HepG2 (cell line): ENCODE measurements around the gene TAB3. TPM values are rescaled to one million over a fixed set of nuclear protein-coding genes. Genes with fewer than 3 reads are reported as not detected.

Source experiments
- ATAC-seq: fragments of 200-7000 bp; cut with Tn5 transposase; 3 replicates; pipeline ENCODE4 v1.9.1; 2020; ENCODE audit warnings: mild to moderate bottlenecking, moderate library complexity
- BruUV-seq: library from RNA; stranded (reverse); fragments of 400-500 nt; replicated peaks from 2 replicates; lab custom pipeline; 2021; lab: Mats Ljungman, UMichigan
- CTCF ChIA-PET: fragments of 300-600 bp; formaldehyde crosslinking; extraction: SDS; loops from one replicate; lab custom pipeline; 2021; ENCODE audit warnings: low total read pairs, inconsistent platforms, low intra/inter-chr PET ratio; lab: Yijun Ruan, JAX
- POLR2A ChIA-PET: fragments of 350-600 bp; sonication (Branson Sonifier 250); formaldehyde crosslinking; loops from one replicate; lab custom pipeline; 2020; ENCODE audit warnings: antibody characterized with exemption, inconsistent platforms; lab: Yijun Ruan, JAX
- DNase-seq: peaks from one replicate; pipeline ENCODE4 v3.0.0-alpha.2; 2015; ENCODE audit warnings: low spot score
- FAIRE-seq: peaks from 3 replicates; lab custom pipeline; 2011; peaks lifted over from hg19 to GRCh38; lab: Jason Lieb, UNC
- H2AFZ ChIP-seq: one replicate; pipeline ENCODE4 v1.6.1; 2011; ENCODE audit warnings: low read length, inconsistent platforms
- H3K27ac ChIP-seq: fragments of 300-600 bp; 3 replicates; pipeline ENCODE4 v1.8.0; 2011; ENCODE audit warnings: mixed run types, mild to moderate bottlenecking, mixed read lengths, low read length, inconsistent platforms; ENCODE audit not compliant: insufficient read depth; ENCODE audit errors: extremely low read length
- H3K27me3 ChIP-seq, 2 experiments: fragments of 200-600 bp in 1 of 2; 2 replicates in 1 of 2; 3 replicates in 1 of 2; pipeline versions ENCODE4 v1.6.0 to v1.8.0; 2011; ENCODE audit warnings: low read length in 2 of 2, mild to moderate bottlenecking in 2 of 2, moderate library complexity in 2 of 2, inconsistent platforms in 1 of 2; ENCODE audit not compliant: insufficient read depth in 2 of 2, control insufficient read depth in 1 of 2
- H3K36me3 ChIP-seq, 2 experiments: fragments of 200-600 bp in 1 of 2; replicated peaks in 1 of 2; 2 replicates in 1 of 2; 3 replicates in 1 of 2; pipeline versions ENCODE4 v1.5.1 to v1.8.0; 2011; ENCODE audit warnings: low read length in 2 of 2, inconsistent platforms in 1 of 2; ENCODE audit not compliant: insufficient read depth in 2 of 2, control insufficient read depth in 1 of 2
- H3K4me1 ChIP-seq: 2 replicates; pipeline ENCODE4 v1.5.1; 2012; ENCODE audit warnings: low read length, inconsistent platforms; ENCODE audit not compliant: insufficient read depth
- H3K4me2 ChIP-seq: 2 replicates; pipeline ENCODE4 v1.6.0; 2011; ENCODE audit warnings: low read depth, low read length, inconsistent platforms
- H3K4me3 ChIP-seq, 3 experiments: fragments of 200-600 bp in 1 of 3; sonication (generic), shearing (Covaris generic) in 1 of 3; replicated peaks in 1 of 3; 2 replicates each; pipeline ENCODE4 v1.5.1; 2011 to 2016; ENCODE audit warnings: low read length in 3 of 3, inconsistent platforms in 2 of 3, low read depth in 2 of 3, mild to moderate bottlenecking in 2 of 3, control low read depth in 1 of 3, mixed read lengths in 1 of 3; ENCODE audit not compliant: insufficient read depth in 1 of 3
- H3K79me2 ChIP-seq: one replicate; pipeline ENCODE4 v1.6.1; 2011; ENCODE audit warnings: low read length, inconsistent platforms; ENCODE audit not compliant: insufficient read depth
- H3K9ac ChIP-seq: 2 replicates; pipeline ENCODE4 v1.6.0; 2011; ENCODE audit warnings: mild to moderate bottlenecking, low read depth, low read length, inconsistent platforms; ENCODE audit not compliant: insufficient read depth
- H3K9me3 ChIP-seq: 2 replicates; pipeline ENCODE4 v1.5.1; 2012; ENCODE audit warnings: mild to moderate bottlenecking, low read length
- H4K20me1 ChIP-seq: 2 replicates; pipeline ENCODE4 v1.6.0; 2011; ENCODE audit warnings: inconsistent platforms, mild to moderate bottlenecking, low read length, moderate library complexity; ENCODE audit not compliant: insufficient read depth
- ATF2 ChIP-seq: sonication (generic); formaldehyde crosslinking; IDR thresholded peaks from 2 replicates; pipeline ENCODE4 v1.4.0; 2020; ENCODE audit warnings: missing genetic modification reagents
- KLF11 ChIP-seq: IDR thresholded peaks from 2 replicates; pipeline ENCODE4 v1.6.1; 2016; ENCODE audit warnings: missing compliant biosample characterization
- MZF1 ChIP-seq: sonication (generic); formaldehyde crosslinking; IDR thresholded peaks from 2 replicates; pipeline ENCODE4 v1.8.1; 2023; ENCODE audit warnings: mild to moderate bottlenecking, missing genetic modification reagents, borderline replicate concordance
- NFKB2 ChIP-seq: sonication (generic); formaldehyde crosslinking; IDR thresholded peaks from 2 replicates; pipeline ENCODE4 v1.4.0; 2020; ENCODE audit warnings: missing genetic modification reagents, borderline replicate concordance
- PHF20 ChIP-seq: sonication (generic); formaldehyde crosslinking; IDR thresholded peaks from 2 replicates; pipeline ENCODE4 v1.5.0; 2020; ENCODE audit warnings: mild to moderate bottlenecking, missing genetic modification reagents
- RBM39 ChIP-seq: fragments of 200-400 bp; formaldehyde crosslinking; IDR thresholded peaks from one replicate; pipeline ENCODE4 v1.6.1; 2018; ENCODE audit warnings: antibody characterized with exemption, mild to moderate bottlenecking, low read depth, low read length; ENCODE audit not compliant: poor library complexity, severe bottlenecking
- ZNF235 ChIP-seq: sonication (generic); formaldehyde crosslinking; IDR thresholded peaks from 2 replicates; pipeline ENCODE4 v1.8.1; 2023; ENCODE audit warnings: mild to moderate bottlenecking, missing genetic modification reagents, borderline replicate concordance
- ZNF720 ChIP-seq: sonication (generic); formaldehyde crosslinking; IDR thresholded peaks from 2 replicates; pipeline ENCODE4 v1.4.0; 2020; ENCODE audit warnings: missing genetic modification reagents
- WGBS: methylation state at CpG from one replicate; pipeline ENCODE4 v1.1.6; 2017; ENCODE audit warnings: low lambda C conversion rate; 5-methylcytosine and 5-hydroxymethylcytosine counted together
- in situ Hi-C: cut with HindIII; loops from 2 replicates; pipeline ENCODE4 v1.10.0; 2017; ENCODE audit warnings: low pct_unique_long_range_greater_than_20kb; ENCODE audit not compliant: extremely low pct_ligation_motif_present
- intact Hi-C: fragments of 100-400 bp; cut with micrococcal nuclease; formaldehyde crosslinking; loops from one replicate; pipeline ENCODE4 v1.10.0; 2022; ENCODE audit not compliant: unreplicated experiment
- polyA plus RNA-seq, 8 experiments: library from polyadenylated mRNA; depleted of rRNA in 3 of 8; stranded (reverse) in 7 of 8; unstranded in 1 of 8; fragments of >200 nt; fragmentation: Illumina TruSeq in 4 of 8; extraction: Trizol in 4 of 8; gene quantifications; 2 replicates each; pipeline versions ENCODE4 v1.2.1 to v1.2.3, GENCODE V29; 2011 to 2016; ENCODE audit warnings: low read depth in 4 of 8, missing spikeins in 1 of 8, mixed read lengths in 1 of 8; ENCODE audit not compliant: insufficient read depth in 1 of 8
- total RNA-seq, 5 experiments: library from RNA; depleted of rRNA; stranded (reverse); fragments of >200 nt; fragmentation: Illumina TruSeq; extraction: Trizol; gene quantifications; 2 replicates each; pipeline ENCODE4 v1.2.3, GENCODE V29; 2016; ENCODE audit warnings: low read depth in 1 of 5

TAB3 gene
- total and polyA plus RNA-seq, 2 of the 13 experiments (the other 11 are each of a cell fraction or from before 2014, with no cell fraction given): 27.2 to 59.8 TPM

GRCh38 chrX:30779453-30780030 is 109.5 kb downstream of the TAB3 start:
- H3K36me3 ChIP-seq: no peaks in the 10 kb centered on the region
- ATAC-seq: no peak
- WGBS: 51% methylated on average over 11 of the region's 19 CpGs
- H3K4me1 ChIP-seq: no peaks in the 10 kb centered on the region
- H3K27ac ChIP-seq: no peak overlapping the region
- in situ Hi-C loops: no loop called here
- H2AFZ ChIP-seq: no peak overlapping the region
- FAIRE-seq: no peak
- CTCF ChIA-PET: no interaction called here
- intact Hi-C loops: no loop called here
- no peaks in the 10 kb centered on the region for H3K79me2 ChIP-seq
- DNase-seq: no peak
- H3K4me3 ChIP-seq: no peak overlapping the region
- H3K4me2 ChIP-seq: no peak overlapping the region
- no peaks in the 10 kb centered on the region for H3K27me3 ChIP-seq
- POLR2A ChIA-PET: no interaction called here
- TF ChIP-seq PHF20 (CRISPR knock-in tag): no peak
- no peak for TF ChIP-seq ATF2 (CRISPR knock-in tag)
- TF ChIP-seq MZF1 (CRISPR knock-in tag): no peak
- no peak for TF ChIP-seq KLF11 (CRISPR knock-in tag)
- no peaks in the 10 kb centered on the region for H4K20me1 ChIP-seq
- no peaks in the 10 kb centered on the region for H3K9me3 ChIP-seq
- no peak overlapping the region for H3K9ac ChIP-seq
- no TSS peak for BruUV-seq

- Histone ChIP-seq H3K4me2 (no peak overlapping the region), H3K9me3 (no peaks in the 10 kb centered on the region), H3K4me1 (no peaks in the 10 kb centered on the region), H3K27ac (no peak overlapping the region), H3K79me2 (no peaks in the 10 kb centered on the region), H3K36me3 (no peaks in the 10 kb centered on the region), H3K27me3 (no peaks in the 10 kb centered on the region), H4K20me1 (no peaks in the 10 kb centered on the region), H3K4me3 (no peak overlapping the region), H2AFZ (no peak overlapping the region), H3K9ac (no peak overlapping the region)
- no peak for FAIRE-seq
- no peak for ATAC-seq
- ChIA-PET POLR2A (no interaction called here), CTCF (no interaction called here)
- in situ Hi-C loops: no loop called here
- intact Hi-C loops: no loop called here
- TF ChIP-seq ZNF235 (CRISPR knock-in tag) (no peak), RBM39 (no peak), ZNF720 (CRISPR knock-in tag) (no peak), NFKB2 (CRISPR knock-in tag) (no peak)
- no peak for DNase-seq
- BruUV-seq: no TSS peak
Measured at GRCh38 chrX:30777575-30777974, 111.5 kb downstream of the TAB3 start.

Other genes with a start within 250 kb of the TAB3 start
- gene GK, start 235.8 kb downstream of the TAB3 start, total RNA-seq (2016; rRNA removed; fragmentation: Illumina TruSeq; extraction: Trizol): 64.2 and 91.1 TPM in 2 replicates
- gene GK, start 235.8 kb downstream of the TAB3 start, polyA plus RNA-seq (2011; rRNA removed): 265 and 274 TPM in 2 replicates
- not detected in 2 replicates for gene FTHL17, start 182.8 kb upstream of the TAB3 start, total RNA-seq (2016; rRNA removed; fragmentation: Illumina TruSeq; extraction: Trizol)
- gene FTHL17, start 182.8 kb upstream of the TAB3 start, polyA plus RNA-seq (2011; rRNA removed): not detected in 2 replicates